Activated T-cell treated with anti-CD3 and anti-CD28 coated beads, Interleukin-2, amount 50 U/mL, for 72 hours (primary cell): ENCODE data around the gene KIF1B. TPM values are rescaled to one million over a fixed set of nuclear protein-coding genes. Genes with fewer than 3 reads are reported as not detected.
A peak's percentile ranks its signal among the peaks of the same experiment; 100 is the strongest.

ENCODE experiments used
- ATAC-seq, 2 donors: fragments of 150-1000 bp; cut with Tn5 transposase; replicated peaks in 1 of 2; 2 replicates each; pipeline ENCODE4 v1.10.0; 2021; ENCODE audit warnings: moderate library complexity in 2 of 2, mild to moderate bottlenecking in 1 of 2
- DNase-seq, 2 donors: peaks; one replicate each; pipeline ENCODE4 v3.0.0; 2021 to 2022; ENCODE audit warnings: mixed read lengths in 1 of 2
- H3K27ac Mint-ChIP-seq: one replicate; pipeline ENCODE4 v1.8.0; 2022; ENCODE audit warnings: mild to moderate bottlenecking, moderate library complexity, mixed read lengths
- H3K27me3 Mint-ChIP-seq: one replicate; pipeline ENCODE4 v1.8.0; 2022; ENCODE audit warnings: low read depth, mixed read lengths
- H3K36me3 Mint-ChIP-seq, 2 donors: one replicate each; pipeline ENCODE4 v1.8.0; 2022; ENCODE audit warnings: mixed read lengths in 2 of 2, mild to moderate bottlenecking in 1 of 2; ENCODE audit not compliant: insufficient read depth in 2 of 2
- H3K4me1 Mint-ChIP-seq: one replicate; pipeline ENCODE4 v1.8.0; 2022; ENCODE audit warnings: low read depth, mixed read lengths
- H3K4me3 Mint-ChIP-seq, 2 donors: one replicate each; pipeline ENCODE4 v1.8.0; 2022; ENCODE audit warnings: mild to moderate bottlenecking in 2 of 2, mixed read lengths in 2 of 2, moderate library complexity in 2 of 2
- H3K9me3 Mint-ChIP-seq, 2 donors: one replicate each; pipeline ENCODE4 v1.8.0; 2022; ENCODE audit warnings: mixed read lengths in 2 of 2
- total RNA-seq, 2 donors: library from RNA; stranded (reverse); gene quantifications; one replicate each; pipeline ENCODE4 v1.2.3, GENCODE V29; 2022

Gene KIF1B
- total RNA-seq: 10 to 100 TPM; 12.5 to 16.6 TPM

DNA sequence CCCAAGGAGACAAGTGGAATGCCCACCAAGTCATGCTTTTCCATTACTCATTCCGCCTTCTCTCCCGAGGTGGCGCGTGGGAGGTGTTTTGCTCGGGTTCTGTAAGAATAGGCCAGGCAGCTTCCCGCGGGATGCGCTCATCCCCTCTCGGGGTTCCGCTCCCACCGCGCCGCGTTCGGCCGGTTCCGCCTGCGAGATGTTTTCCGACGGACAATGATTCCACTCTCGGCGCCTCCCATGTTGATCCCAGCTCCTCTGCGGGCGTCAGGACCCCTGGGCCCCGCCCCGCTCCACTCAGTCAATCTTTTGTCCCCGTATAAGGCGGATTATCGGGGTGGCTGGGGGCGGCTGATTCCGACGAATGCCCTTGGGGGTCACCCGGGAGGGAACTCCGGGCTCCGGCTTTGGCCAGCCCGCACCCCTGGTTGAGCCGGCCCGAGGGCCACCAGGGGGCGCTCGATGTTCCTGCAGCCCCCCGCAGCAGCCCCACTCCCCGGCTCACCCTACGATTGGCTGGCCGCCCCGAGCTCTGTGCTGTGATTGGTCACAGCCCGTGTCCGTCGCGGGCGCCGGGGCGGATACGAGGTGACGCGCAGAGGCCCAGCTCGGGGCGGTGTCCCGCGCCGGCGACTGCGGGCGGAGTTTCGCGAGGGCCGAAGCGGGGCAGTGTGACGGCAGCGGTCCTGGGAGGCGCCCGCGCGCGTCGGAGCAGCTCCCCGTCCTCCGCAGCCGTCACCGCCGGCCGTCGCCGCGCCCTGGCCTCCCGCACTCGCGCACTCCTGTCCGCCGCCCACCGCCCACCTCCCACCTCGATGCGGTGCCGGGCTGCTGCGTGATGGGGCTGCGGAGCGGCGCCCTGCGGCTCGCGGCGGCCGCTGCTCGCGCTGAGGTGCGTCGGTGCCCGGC, at the start of gene KIF1B:
Gene KIF1B (plus strand): TSS at position 666 of the 906 bp plus-strand sequence. CDS start 21,759 bp downstream, outside the sequence.
- DNase-seq (peak; percentile 98 to 99), ATAC-seq (peak; percentile 96 to 99)
- Mint-ChIP-seq H3K4me3 (peak within 1 kb of the TSS; percentile 96 to 99), H3K27ac (peak within 1 kb of the TSS; percentile 77), H3K4me1 (peaks cover 34% of the 10 kb centered on the region), H3K27me3 (peaks cover 9% of the 10 kb centered on the region), H3K36me3 (no peaks in the 10 kb centered on the region), H3K9me3 (no peaks in the 10 kb centered on the region)

DNA sequence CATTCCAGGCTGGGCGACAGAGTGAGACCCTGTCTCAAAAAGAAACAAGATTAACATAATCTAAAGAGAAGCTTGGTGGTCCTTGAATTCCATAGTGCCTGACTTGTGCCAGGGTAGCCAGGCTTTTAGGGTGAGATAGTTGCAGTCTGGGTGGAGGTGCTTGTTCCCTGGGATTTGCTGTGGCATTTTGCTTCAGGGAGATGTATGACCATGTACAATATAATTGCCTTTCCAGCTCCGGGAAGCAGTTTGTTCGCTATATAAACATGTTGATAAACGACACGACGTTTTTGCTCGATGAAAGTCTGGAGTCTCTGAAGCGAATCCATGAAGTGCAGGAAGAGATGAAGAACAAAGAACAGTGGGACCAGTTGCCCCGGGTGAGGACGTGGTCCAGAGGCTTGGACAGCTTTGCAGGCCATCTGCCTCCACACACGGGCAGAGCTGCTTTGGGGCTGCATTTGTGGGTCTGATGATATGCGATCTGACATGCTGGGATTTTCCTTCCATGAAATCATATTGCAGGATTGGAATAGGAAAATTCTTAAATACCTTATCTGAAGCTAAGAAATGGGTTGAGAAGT, 49.4 kb upstream of the KIF1B start:
- H3K36me3 Mint-ChIP-seq: peaks cover 0 to 12% of the 10 kb centered on the region in 2 donors
- no peak for DNase-seq
- no peak for ATAC-seq
- no peaks in the 10 kb centered on the region for H3K27me3 Mint-ChIP-seq
- no peak overlapping the region for H3K4me3 Mint-ChIP-seq
- H3K27ac Mint-ChIP-seq: no peak overlapping the region
- no peaks in the 10 kb centered on the region for H3K4me1 Mint-ChIP-seq
- H3K9me3 Mint-ChIP-seq: no peaks in the 10 kb centered on the region

DNA sequence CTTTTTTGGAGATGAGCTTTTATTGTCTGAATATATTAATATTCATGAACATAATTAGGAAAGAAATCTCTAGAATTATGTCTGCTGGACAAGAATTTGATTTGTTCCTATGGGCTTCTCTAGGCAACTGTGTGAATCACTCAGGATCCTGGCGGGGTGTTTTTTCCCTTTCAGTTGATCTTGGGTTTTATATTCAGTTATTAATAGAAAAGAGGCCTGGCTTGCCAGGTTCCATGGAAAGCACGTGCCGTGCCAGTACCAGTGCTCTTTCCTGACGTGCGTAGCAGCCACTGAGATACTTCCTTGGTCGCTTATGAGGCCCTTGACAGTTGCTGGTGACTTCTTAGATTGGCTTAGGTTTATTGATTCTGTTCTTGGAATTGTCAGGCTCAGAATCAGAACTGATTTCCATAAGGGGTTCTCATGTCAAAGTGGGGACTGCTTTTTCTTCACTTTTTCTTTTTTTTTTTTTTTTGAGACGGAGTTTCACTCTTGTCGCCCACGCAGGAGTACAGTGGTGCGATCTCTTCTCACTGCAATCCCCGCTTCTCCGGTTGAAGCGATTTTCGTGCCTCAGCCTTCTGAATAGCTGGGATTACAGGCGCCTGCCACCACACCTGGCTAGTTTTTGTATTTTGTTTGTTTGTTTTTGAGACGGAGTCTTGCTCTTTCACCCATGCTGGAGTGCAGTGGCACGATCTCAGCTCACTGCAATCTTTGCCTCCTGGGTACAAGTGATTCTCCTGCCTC, 48.7 kb upstream of the KIF1B start:
- Mint-ChIP-seq H3K4me1 (no peaks in the 10 kb centered on the region), H3K9me3 (no peaks in the 10 kb centered on the region), H3K27me3 (no peaks in the 10 kb centered on the region), H3K36me3 (peaks cover 0 to 12% of the 10 kb centered on the region in 2 donors), H3K4me3 (no peak overlapping the region), H3K27ac (peak overlapping the region; percentile 68)
- ATAC-seq (no peak), DNase-seq (no peak)

DNA sequence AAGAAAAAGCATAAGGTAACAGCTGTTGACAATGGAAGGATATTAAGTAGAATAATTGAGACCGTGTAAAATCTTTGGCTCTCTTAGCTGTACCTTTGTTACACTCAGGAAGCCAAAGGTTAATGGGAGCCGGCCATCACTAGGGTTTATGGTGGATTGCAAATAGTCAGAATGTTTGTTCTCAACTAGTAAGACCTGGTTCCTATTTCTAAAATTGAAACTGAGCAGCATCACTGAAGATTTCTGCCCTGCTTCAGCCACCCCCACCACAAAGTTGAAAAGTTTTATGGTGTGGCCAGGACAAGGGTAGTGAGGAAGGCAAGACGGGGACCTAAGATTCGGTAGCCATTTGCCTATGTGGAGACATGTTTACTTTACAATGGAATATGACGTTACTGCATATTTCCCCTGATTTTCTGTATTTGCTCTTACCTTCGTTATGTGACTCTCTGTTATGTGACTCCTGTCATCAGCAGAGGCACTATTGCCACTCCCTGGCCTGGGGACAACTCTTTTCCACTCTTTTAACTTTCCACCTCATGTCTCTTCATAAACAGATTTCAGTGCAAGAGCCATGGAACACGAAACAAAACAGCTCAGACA, 41.4 kb upstream of the KIF1B start:
- peak; percentile 19 to 41 for ATAC-seq
- H3K36me3 Mint-ChIP-seq: peaks cover 17 to 27% of the 10 kb centered on the region in 2 donors

DNA sequence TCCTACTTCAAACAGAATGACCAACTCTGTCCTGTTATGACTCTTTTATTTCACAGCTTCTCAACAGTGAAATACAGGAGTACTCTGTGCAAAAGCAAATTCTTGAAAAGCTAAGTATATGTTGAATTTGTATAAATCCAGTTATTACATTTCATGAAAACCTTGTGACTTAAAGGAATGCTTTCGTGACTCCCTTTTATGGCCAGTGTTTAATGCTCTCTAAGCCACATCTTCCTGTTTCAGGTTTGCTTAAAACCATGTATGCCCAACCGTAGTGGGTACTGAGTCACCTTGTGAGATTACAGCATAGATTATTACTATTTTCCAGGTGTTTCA, 40.2 kb upstream of the KIF1B start:
- Mint-ChIP-seq H3K9me3 (peaks cover 0 to 3% of the 10 kb centered on the region in 2 donors), H3K27ac (peak overlapping the region; percentile 85), H3K27me3 (no peaks in the 10 kb centered on the region), H3K4me3 (peak overlapping the region; percentile 66 to 81), H3K36me3 (peaks cover 17 to 27% of the 10 kb centered on the region in 2 donors), H3K4me1 (peaks cover 47% of the 10 kb centered on the region)
- DNase-seq: peak; percentile 43 to 54
- ATAC-seq: peak; percentile 87 to 91

More for the DNA sequence above, 41.4 kb upstream of the KIF1B start:
- H3K9me3 Mint-ChIP-seq: no peaks in the 10 kb centered on the region
- peaks cover 47% of the 10 kb centered on the region for H3K4me1 Mint-ChIP-seq
- H3K4me3 Mint-ChIP-seq: peak overlapping the region; percentile 66 to 81
- H3K27ac Mint-ChIP-seq: peak overlapping the region; percentile 89
- H3K27me3 Mint-ChIP-seq: no peaks in the 10 kb centered on the region
- peak; percentile 38 to 47 for DNase-seq

DNA sequence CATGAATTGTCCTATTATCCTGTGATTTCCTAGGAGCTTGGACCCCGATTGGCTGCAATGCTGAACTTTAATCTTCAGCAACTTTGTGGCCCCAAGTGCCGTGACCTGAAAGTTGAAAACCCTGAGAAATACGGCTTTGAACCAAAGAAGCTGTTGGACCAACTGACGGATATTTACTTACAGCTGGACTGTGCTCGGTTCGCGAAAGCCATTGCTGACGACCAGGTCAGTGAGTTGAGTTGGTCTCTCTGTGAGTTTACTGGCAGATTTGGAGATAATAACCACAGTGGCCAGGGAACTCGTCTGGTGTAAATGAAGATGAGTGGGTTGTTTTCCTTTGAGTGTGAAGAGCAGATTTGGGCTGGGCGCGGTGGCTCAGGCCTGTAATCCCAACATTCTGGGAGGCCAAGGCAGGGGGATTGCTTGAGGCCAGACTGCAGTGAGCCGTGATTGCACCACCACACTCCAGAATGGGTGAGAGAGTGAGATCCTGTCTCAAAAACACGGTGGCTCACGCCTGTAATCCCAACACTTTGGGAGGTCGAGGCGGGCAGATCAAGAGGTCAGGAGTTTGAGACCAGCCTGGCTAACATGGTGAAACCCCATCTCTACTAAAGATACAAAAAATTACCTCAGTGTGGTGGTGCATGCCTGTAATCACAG, 39.1 kb upstream of the KIF1B start:
- H3K9me3 Mint-ChIP-seq: peaks cover 0 to 3% of the 10 kb centered on the region in 2 donors
- ATAC-seq (no peak), DNase-seq (no peak)
- H3K4me3 Mint-ChIP-seq: no peak overlapping the region
- peak overlapping the region; percentile 85 for H3K27ac Mint-ChIP-seq
- H3K4me1 Mint-ChIP-seq: peaks cover 47% of the 10 kb centered on the region
- no peaks in the 10 kb centered on the region for H3K27me3 Mint-ChIP-seq
- peaks cover 20 to 30% of the 10 kb centered on the region in 2 donors for H3K36me3 Mint-ChIP-seq

GRCh38 chr1:10171995-10172669, 38.2 kb upstream of the KIF1B start:
- Mint-ChIP-seq H3K9me3 (peaks cover 0 to 3% of the 10 kb centered on the region in 2 donors), H3K27ac (peak overlapping the region; percentile 5), H3K4me3 (no peak overlapping the region), H3K27me3 (no peaks in the 10 kb centered on the region), H3K4me1 (peaks cover 47% of the 10 kb centered on the region), H3K36me3 (peaks cover 20 to 33% of the 10 kb centered on the region in 2 donors)
- DNase-seq (no peak), ATAC-seq (no peak)

- DNase-seq (peak in 1 of 2 donors; percentile 25), ATAC-seq (no peak)
- Mint-ChIP-seq H3K4me3 (no peak overlapping the region), H3K9me3 (peaks cover 0 to 3% of the 10 kb centered on the region in 2 donors), H3K36me3 (peaks cover 13 to 29% of the 10 kb centered on the region in 2 donors), H3K27ac (peak overlapping the region; percentile 14), H3K4me1 (peaks cover 40% of the 10 kb centered on the region), H3K27me3 (no peaks in the 10 kb centered on the region)
Observed at GRCh38 chr1:10173582-10173981, 36.8 kb upstream of the KIF1B start.

DNA sequence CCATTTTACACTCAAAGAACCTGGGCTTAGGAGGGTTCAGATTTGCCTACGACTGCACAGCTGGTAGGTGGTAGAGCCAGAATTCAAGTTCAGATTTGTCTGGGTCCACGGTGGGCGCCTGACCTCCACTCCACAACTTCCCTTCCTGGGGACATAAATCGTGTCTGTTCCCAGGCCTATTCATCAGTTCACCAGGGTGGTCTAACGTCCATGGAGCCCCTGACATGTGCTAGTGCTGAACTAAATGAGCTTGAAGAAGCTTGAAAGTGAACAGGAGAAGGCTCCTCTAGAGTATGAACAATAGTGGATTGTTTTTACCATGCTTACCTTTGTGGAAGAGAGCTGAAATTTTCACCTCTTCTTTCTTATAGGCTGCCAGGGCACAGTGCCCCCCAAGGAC, 32.5 kb upstream of the KIF1B start:
- Mint-ChIP-seq H3K27ac (no peak overlapping the region), H3K36me3 (peaks cover 4 to 21% of the 10 kb centered on the region in 2 donors), H3K9me3 (peaks cover 0 to 3% of the 10 kb centered on the region in 2 donors), H3K4me1 (peaks cover under 1% of the 10 kb centered on the region), H3K27me3 (no peaks in the 10 kb centered on the region), H3K4me3 (no peak overlapping the region)
- ATAC-seq (no peak), DNase-seq (no peak)

DNA sequence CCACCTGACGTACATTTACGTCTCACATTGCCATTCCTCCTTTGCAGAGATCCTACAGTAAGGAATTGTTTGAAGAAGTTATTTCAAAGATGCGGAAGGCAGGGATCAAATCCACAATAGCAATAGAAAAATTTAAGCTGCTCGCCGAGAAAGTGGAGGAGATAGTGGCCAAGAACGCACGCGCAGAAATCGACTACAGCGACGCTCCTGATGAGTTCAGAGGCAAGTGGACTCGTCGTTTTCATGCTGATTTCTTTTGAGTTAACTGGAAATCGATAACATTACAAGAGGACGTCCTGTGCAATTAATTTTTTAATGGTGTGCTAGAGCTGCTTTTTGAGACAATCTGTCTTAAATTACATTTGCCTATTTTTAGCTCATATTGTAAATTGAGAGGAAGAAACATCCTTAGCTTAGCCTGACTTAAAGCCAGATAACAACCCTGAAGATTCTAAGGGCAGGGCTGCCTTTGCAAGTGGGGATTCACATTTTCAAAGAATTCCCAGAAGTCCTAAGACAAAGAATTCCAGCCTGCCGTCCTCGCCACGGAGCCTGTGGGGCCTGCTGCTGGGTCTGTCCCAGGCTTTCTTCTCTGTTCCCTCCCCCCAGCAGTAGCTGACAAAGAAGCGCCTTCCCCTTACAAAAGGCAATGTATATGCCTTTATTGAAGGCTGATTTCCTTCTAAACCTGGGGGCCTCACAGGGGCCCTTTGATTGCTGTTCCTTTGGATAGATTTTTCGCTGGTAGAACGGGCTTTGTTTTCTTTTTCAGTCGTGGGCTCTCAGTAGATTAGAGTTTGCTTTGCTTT, 31.6 kb upstream of the KIF1B start:
- no peak overlapping the region for H3K27ac Mint-ChIP-seq
- ATAC-seq (no peak), DNase-seq (no peak)
- peaks cover 4 to 21% of the 10 kb centered on the region in 2 donors for H3K36me3 Mint-ChIP-seq
- H3K4me3 Mint-ChIP-seq: no peak overlapping the region
- H3K9me3 Mint-ChIP-seq: peaks cover 0 to 3% of the 10 kb centered on the region in 2 donors
- H3K4me1 Mint-ChIP-seq: no peaks in the 10 kb centered on the region
- H3K27me3 Mint-ChIP-seq: no peaks in the 10 kb centered on the region

GRCh38 chr1:10179406-10180091, 30.8 kb upstream of the KIF1B start:
- no peaks in the 10 kb centered on the region for H3K4me1 Mint-ChIP-seq
- no peak for ATAC-seq
- peaks cover 4 to 21% of the 10 kb centered on the region in 2 donors for H3K36me3 Mint-ChIP-seq
- no peak for DNase-seq
- H3K4me3 Mint-ChIP-seq: no peak overlapping the region
- H3K27me3 Mint-ChIP-seq: no peaks in the 10 kb centered on the region
- no peak overlapping the region for H3K27ac Mint-ChIP-seq
- peaks cover 0 to 2% of the 10 kb centered on the region in 2 donors for H3K9me3 Mint-ChIP-seq
